Activated CD8-positive, alpha-beta memory T cell treated with anti-CD3 and anti-CD28 coated beads for 48 hours (primary cell): ENCODE measurements around the gene C4BPB.

Source experiments
- DNase-seq, 3 experiments: peaks; one replicate each; pipeline ENCODE4 v3.0.0-alpha.2; 2020; ENCODE audit warnings: low read depth in 2 of 3, low spot score in 2 of 3

The C4BPB gene

GRCh38 chr1:207139616-207140015 lies 51.0 kb downstream of the C4BPB start:
- no peak for DNase-seq

GRCh38 chr1:207140536-207140935 lies 51.9 kb downstream of the C4BPB start:
- DNase-seq = no peak

GRCh38 chr1:207145401-207146058 lies 56.9 kb downstream of the C4BPB start:
- DNase-seq = no peak
